HEK293 (cell line): ENCODE data around the gene SRMS.

ENCODE experiments used
- CTCF ChIA-PET: fragments of 350-600 bp; formaldehyde crosslinking; extraction: SDS; loops from one replicate; lab custom pipeline; 2021; ENCODE audit warnings: antibody characterized with exemption; lab: Yijun Ruan, JAX
- POLR2A ChIA-PET: fragments of 300-600 bp; formaldehyde crosslinking; extraction: SDS; loops from one replicate; lab custom pipeline; 2020; ENCODE audit warnings: antibody characterized with exemption, inconsistent platforms; lab: Yijun Ruan, JAX
- H3K27ac ChIP-seq: fragments of 200-500 bp; sonication (Bioruptor generic); 2 replicates; pipeline ENCODE4 v1.5.1; 2014; ENCODE audit warnings: low read depth, low read length, control low read depth, inconsistent platforms; ENCODE audit errors: extremely low read depth
- H3K36me3 ChIP-seq, 2 experiments: fragments of 200-500 bp in 1 of 2; sonication (Bioruptor generic) in 1 of 2; 1 replicate in 1 of 2; 2 replicates in 1 of 2; pipeline ENCODE4 v1.5.1; 2014 to 2017; ENCODE audit warnings: inconsistent platforms in 2 of 2, low read length in 2 of 2; ENCODE audit not compliant: control insufficient read depth in 2 of 2, insufficient read depth in 1 of 2
- H3K4me1 ChIP-seq: fragments of 200-500 bp; sonication (Bioruptor generic); 2 replicates; pipeline ENCODE4 v1.5.1; 2014; ENCODE audit warnings: mild to moderate bottlenecking, low read length, inconsistent platforms; ENCODE audit not compliant: control insufficient read depth, insufficient read depth
- H3K4me3 ChIP-seq: 2 replicates; pipeline ENCODE4 v1.5.1; 2011; ENCODE audit warnings: low read depth, mild to moderate bottlenecking, control low read depth, low read length, moderate library complexity
- H3K9me3 ChIP-seq: fragments of 200-500 bp; sonication (Bioruptor generic); 2 replicates; pipeline ENCODE4 v1.5.1; 2014; ENCODE audit warnings: low read depth, low read length, inconsistent platforms; ENCODE audit not compliant: control insufficient read depth, insufficient read depth
- EGR2 ChIP-seq: fragments of 450-650 bp; formaldehyde crosslinking; IDR thresholded peaks from 2 replicates; pipeline ENCODE4 v1.5.1; 2016; ENCODE audit warnings: low read depth, missing biosample characterization, missing genetic modification characterization
- GLIS1 ChIP-seq: fragments of 450-650 bp; formaldehyde crosslinking; IDR thresholded peaks from 2 replicates; pipeline ENCODE4 v1.5.1; 2016; ENCODE audit warnings: missing biosample characterization, missing genetic modification characterization
- GLIS2 ChIP-seq: fragments of 450-650 bp; formaldehyde crosslinking; IDR thresholded peaks from 2 replicates; pipeline ENCODE4 v1.5.1; 2016; ENCODE audit warnings: missing biosample characterization, missing genetic modification characterization
- PRDM1 ChIP-seq: fragments of 450-650 bp; formaldehyde crosslinking; IDR thresholded peaks from 2 replicates; pipeline ENCODE4; 2016; ENCODE audit warnings: missing biosample characterization, missing genetic modification characterization
- SP7 ChIP-seq: fragments of 450-650 bp; formaldehyde crosslinking; IDR thresholded peaks from 2 replicates; pipeline ENCODE4 v1.5.1; 2016; ENCODE audit warnings: missing biosample characterization, missing genetic modification characterization
- ZIC2 ChIP-seq: fragments of 450-650 bp; formaldehyde crosslinking; IDR thresholded peaks from 2 replicates; pipeline ENCODE4 v1.5.1; 2016; ENCODE audit warnings: missing biosample characterization, missing genetic modification characterization
- ZNF121 ChIP-seq: fragments of 450-650 bp; formaldehyde crosslinking; IDR thresholded peaks from 2 replicates; pipeline ENCODE4 v1.5.1; 2016; ENCODE audit warnings: missing biosample characterization, missing genetic modification characterization
- ZNF223 ChIP-seq: fragments of 450-650 bp; formaldehyde crosslinking; IDR thresholded peaks from 2 replicates; pipeline ENCODE4 v1.5.1; 2016; ENCODE audit warnings: missing biosample characterization, missing genetic modification characterization
- ZNF292 ChIP-seq: fragments of 450-650 bp; formaldehyde crosslinking; IDR thresholded peaks from 2 replicates; pipeline ENCODE4 v1.5.1; 2016; ENCODE audit warnings: low read depth, missing biosample characterization, missing genetic modification characterization, borderline replicate concordance
- ZNF341 ChIP-seq: fragments of 450-650 bp; formaldehyde crosslinking; IDR thresholded peaks from 2 replicates; pipeline ENCODE4; 2016; ENCODE audit warnings: low read depth, missing biosample characterization, missing genetic modification characterization
- ZNF416 ChIP-seq: fragments of 450-650 bp; formaldehyde crosslinking; IDR thresholded peaks from 2 replicates; pipeline ENCODE4 v1.5.1; 2016; ENCODE audit warnings: missing biosample characterization, missing genetic modification characterization
- ZNF561 ChIP-seq: fragments of 450-650 bp; IDR thresholded peaks from 2 replicates; pipeline ENCODE4 v1.5.1; 2018; ENCODE audit warnings: missing biosample characterization, missing genetic modification characterization, borderline replicate concordance
- ZNF580 ChIP-seq: fragments of 450-650 bp; formaldehyde crosslinking; IDR thresholded peaks from 2 replicates; pipeline ENCODE4 v1.5.1; 2016; ENCODE audit warnings: missing biosample characterization, missing genetic modification characterization
- ZNF600 ChIP-seq: fragments of 450-650 bp; formaldehyde crosslinking; IDR thresholded peaks from 2 replicates; pipeline ENCODE4 v1.5.1; 2016; ENCODE audit warnings: missing biosample characterization, missing genetic modification characterization
- ZNF629 ChIP-seq: fragments of 450-650 bp; formaldehyde crosslinking; IDR thresholded peaks from 2 replicates; pipeline ENCODE4 v1.5.1; 2017; ENCODE audit warnings: missing biosample characterization, missing genetic modification characterization
- ZNF654 ChIP-seq: fragments of 450-650 bp; formaldehyde crosslinking; IDR thresholded peaks from 2 replicates; pipeline ENCODE4 v1.5.1; 2016; ENCODE audit warnings: low read depth, missing biosample characterization, missing genetic modification characterization
- TF ChIP-seq, protein P1 (sequence below): sonication (generic); formaldehyde crosslinking; IDR thresholded peaks from 2 replicates; pipeline ENCODE4 v1.8.1; 2022; ENCODE audit warnings: mild to moderate bottlenecking, moderate library complexity, missing genetic modification reagents
- TF ChIP-seq, protein P2 (sequence below): fragments of 450-650 bp; formaldehyde crosslinking; IDR thresholded peaks from 2 replicates; pipeline ENCODE4 v1.5.1; 2016; ENCODE audit warnings: missing biosample characterization, missing genetic modification characterization

Gene SRMS

GRCh38 chr20:63582382-63583063 is 35.0 kb upstream of the SRMS start:
- POLR2A ChIA-PET: interaction anchor here (1.0 kb wide), 1 partner anchor 9 kb away, joined by 3 read pairs; the partner anchor contains the start of gene HELZ2
- CTCF ChIA-PET: interaction anchor here (1.0 to 1.5 kb wide), 3 partner anchors 17 to 59 kb away, joined by 3 to 4 read pairs (median 4); no protein-coding TSS in a partner anchor
- no peaks in the 10 kb centered on the region for H3K9me3 ChIP-seq
- no peak overlapping the region for H3K4me3 ChIP-seq
- no peaks in the 10 kb centered on the region for H3K4me1 ChIP-seq
- H3K27ac ChIP-seq: no peak overlapping the region
- TF ChIP-seq ZNF600 (tag by site-specific recombination): 0 out of 2 replicates have a peak, but pooled peaks have one; percentile 15
- no peak for TF ChIP-seq ZNF561 (tag by site-specific recombination)
- TF ChIP-seq ZNF121: peak; percentile 97
- TF ChIP-seq ZNF341 (tag by site-specific recombination): peak; percentile 26; the same call in 1 of the 2 replicates
- no peak for TF ChIP-seq ZNF416 (tag by site-specific recombination)
- no peak for TF ChIP-seq ZNF223 (tag by site-specific recombination)
- TF ChIP-seq, all 188 proteins: peak for 3
- H3K36me3 ChIP-seq: no peaks in the 10 kb centered on the region

- no peaks in the 10 kb centered on the region for H3K36me3 ChIP-seq
- H3K27ac ChIP-seq: no peak overlapping the region
- H3K4me1 ChIP-seq: no peaks in the 10 kb centered on the region
- H3K4me3 ChIP-seq: no peak overlapping the region
- ChIA-PET POLR2A (no interaction called here), CTCF (interaction anchor here (1.2 to 1.5 kb wide), 2 partner anchors 19 to 35 kb away, joined by 4 read pairs; no protein-coding TSS in a partner anchor)
- TF ChIP-seq, protein P1, sequence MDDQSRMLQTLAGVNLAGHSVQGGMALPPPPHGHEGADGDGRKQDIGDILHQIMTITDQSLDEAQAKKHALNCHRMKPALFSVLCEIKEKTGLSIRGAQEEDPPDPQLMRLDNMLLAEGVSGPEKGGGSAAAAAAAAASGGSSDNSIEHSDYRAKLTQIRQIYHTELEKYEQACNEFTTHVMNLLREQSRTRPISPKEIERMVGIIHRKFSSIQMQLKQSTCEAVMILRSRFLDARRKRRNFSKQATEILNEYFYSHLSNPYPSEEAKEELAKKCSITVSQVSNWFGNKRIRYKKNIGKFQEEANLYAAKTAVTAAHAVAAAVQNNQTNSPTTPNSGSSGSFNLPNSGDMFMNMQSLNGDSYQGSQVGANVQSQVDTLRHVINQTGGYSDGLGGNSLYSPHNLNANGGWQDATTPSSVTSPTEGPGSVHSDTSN: no peak
- peak; percentile 92 for TF ChIP-seq GLIS1
- peak; percentile 61 for TF ChIP-seq ZIC2 (tag by site-specific recombination)
- TF ChIP-seq, protein P2, sequence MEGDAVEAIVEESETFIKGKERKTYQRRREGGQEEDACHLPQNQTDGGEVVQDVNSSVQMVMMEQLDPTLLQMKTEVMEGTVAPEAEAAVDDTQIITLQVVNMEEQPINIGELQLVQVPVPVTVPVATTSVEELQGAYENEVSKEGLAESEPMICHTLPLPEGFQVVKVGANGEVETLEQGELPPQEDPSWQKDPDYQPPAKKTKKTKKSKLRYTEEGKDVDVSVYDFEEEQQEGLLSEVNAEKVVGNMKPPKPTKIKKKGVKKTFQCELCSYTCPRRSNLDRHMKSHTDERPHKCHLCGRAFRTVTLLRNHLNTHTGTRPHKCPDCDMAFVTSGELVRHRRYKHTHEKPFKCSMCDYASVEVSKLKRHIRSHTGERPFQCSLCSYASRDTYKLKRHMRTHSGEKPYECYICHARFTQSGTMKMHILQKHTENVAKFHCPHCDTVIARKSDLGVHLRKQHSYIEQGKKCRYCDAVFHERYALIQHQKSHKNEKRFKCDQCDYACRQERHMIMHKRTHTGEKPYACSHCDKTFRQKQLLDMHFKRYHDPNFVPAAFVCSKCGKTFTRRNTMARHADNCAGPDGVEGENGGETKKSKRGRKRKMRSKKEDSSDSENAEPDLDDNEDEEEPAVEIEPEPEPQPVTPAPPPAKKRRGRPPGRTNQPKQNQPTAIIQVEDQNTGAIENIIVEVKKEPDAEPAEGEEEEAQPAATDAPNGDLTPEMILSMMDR (tag by site-specific recombination): peak; percentile 68; the same call in 1 of the 2 replicates
- 0 out of 2 replicates have a peak, but pooled peaks have one; percentile 33 for TF ChIP-seq GLIS2 (tag by site-specific recombination)
- TF ChIP-seq EGR2 (tag by site-specific recombination): 0 out of 2 replicates have a peak, but pooled peaks have one; percentile 11
- no peak for TF ChIP-seq ZNF580
- peak; percentile 75 for TF ChIP-seq ZNF654 (tag by site-specific recombination)
- TF ChIP-seq ZNF292 (tag by site-specific recombination): no peak
- peak; percentile 58; the same call in 1 of the 2 replicates for TF ChIP-seq ZNF561 (tag by site-specific recombination)
- TF ChIP-seq PRDM1 (tag by site-specific recombination): 0 out of 2 replicates have a peak, but pooled peaks have one; percentile 25
- 0 out of 2 replicates have a peak, but pooled peaks have one; percentile 28 for TF ChIP-seq ZNF629
- TF ChIP-seq SP7: no peak
- H3K9me3 ChIP-seq: no peaks in the 10 kb centered on the region
These were observed 33.4 kb upstream of the SRMS start for GRCh38 chr20:63580796-63581461.
